Measurements from ENCODE around the gene ATN1. TPM values are rescaled to one million over a fixed set of nuclear protein-coding genes. Genes with fewer than 3 reads are reported as not detected.

The ATN1 gene
- total and polyA plus RNA-seq, 2 of the 8 experiments (the other 6 are each of a cell fraction or from before 2014, with no cell fraction given), result 20.6 to 73.4 TPM

- Histone ChIP-seq H4K8ac (ENCODE audit: extremely low read depth, insufficient read depth, low read length) (no peak overlapping the region), H3K36me3 (ENCODE audit: control insufficient read depth in 2 of 4, insufficient read depth in 4 of 4, low read length in 3 of 4) (peaks cover 16 to 74% (median 36%) of the 10 kb centered on the region in 4 experiments; a peak in 7 of 8 replicates), H4K20me1 (replicated peaks in 1 of 2; ENCODE audit: control insufficient read depth in 1 of 2, insufficient read depth in 2 of 2, low read length in 2 of 2) (peaks cover 5 to 9% of the 10 kb centered on the region in 2 experiments), H4K91ac (replicated peaks; ENCODE audit: insufficient read length, low read length) (no peak overlapping the region), H2BK5ac (ENCODE audit: low read depth, low read length) (no peak overlapping the region), H2BK12ac (ENCODE audit: low read depth, low read length) (no peak overlapping the region), H3K18ac (ENCODE audit: extremely low read depth, low read length) (no peak overlapping the region), H2BK20ac (ENCODE audit: low read length) (no peak overlapping the region), H3K4me3 (ENCODE audit: extremely low read depth in 1 of 4, insufficient read depth in 2 of 4, low read depth in 3 of 4, low read length in 4 of 4) (no peak overlapping the region), H3K4ac (replicated peaks; ENCODE audit: insufficient read length, low read depth, low read length) (no peak overlapping the region), H3K9me3 (ENCODE audit: insufficient read depth in 2 of 2, low read depth in 1 of 2, low read length in 1 of 2) (no peaks in the 10 kb centered on the region), H2AK5ac (ENCODE audit: low read depth, low read length) (no peak overlapping the region), H3K4me2 (ENCODE audit: insufficient read depth in 1 of 2, low read depth in 2 of 2, low read length in 2 of 2) (no peak overlapping the region), H3K79me1 (ENCODE audit: low read depth, low read length) (0 out of 2 replicates have a peak, but pooled peaks cover 2% of the 10 kb centered on the region), H3K27me3 (replicated peaks in 1 of 4; ENCODE audit: control insufficient read depth in 3 of 4, extremely low read depth in 1 of 4, insufficient read depth in 3 of 4, low read length in 3 of 4) (no peaks in the 10 kb centered on the region), H3K27ac (ENCODE audit: low read depth, low read length) (no peak overlapping the region), H3K9ac (replicated peaks in 1 of 4; ENCODE audit: extremely low read depth in 1 of 4, low read depth in 3 of 4, low read length in 3 of 4) (no peak overlapping the region), H3K56ac (replicated peaks; ENCODE audit: insufficient read length, low read depth, low read length) (no peak overlapping the region), H3K79me2 (ENCODE audit: control insufficient read depth in 1 of 2, insufficient read depth in 2 of 2, low read length in 2 of 2) (no peaks in the 10 kb centered on the region), H3K14ac (ENCODE audit: insufficient read length) (no peak overlapping the region), H4K5ac (ENCODE audit: insufficient read length, low read depth, low read length) (no peak overlapping the region), H2AFZ (ENCODE audit: low read length) (no peak overlapping the region), H3K4me1 (replicated peaks in 1 of 4; ENCODE audit: control insufficient read depth in 3 of 4, insufficient read depth in 4 of 4, low read length in 3 of 4) (peaks cover 0 to 6% (median under 1%) of the 10 kb centered on the region in 4 experiments; a peak in 2 of 7 replicates), H3K23me2 (ENCODE audit: low read depth, low read length) (no peaks in the 10 kb centered on the region), H2BK15ac (ENCODE audit: low read length) (no peak overlapping the region), H2BK120ac (replicated peaks; ENCODE audit: low read depth, low read length) (no peak overlapping the region), H3K23ac (ENCODE audit: insufficient read length) (no peak overlapping the region)
- FAIRE-seq, result no peak
- no peak for DNase-seq (ENCODE audit: low read depth in 1 of 2, low spot score in 2 of 2)
- ChIA-PET CTCF (ENCODE audit: partially characterized antibody) (interaction anchor here (0.6 to 1.6 kb wide), 4 partner anchors 16 to 112 kb away, joined by 3 to 4 read pairs (median 3); no protein-coding TSS in a partner anchor), POLR2A (ENCODE audit: partially characterized antibody) (interaction anchor here (0.7 to 30.5 kb wide), 9 partner anchors 8 to 127 kb away, joined by 3 to 1596 read pairs (median 4); partner anchors contain the start of genes ATN1, C12orf57, LPCAT3 and PTPN6)
- TF ChIP-seq YY1 (IDR thresholded peaks at IDR 0.05; ENCODE audit: low read depth, low read length) (no peak), SUZ12 (IDR thresholded peaks at IDR 0.05; ENCODE audit: low read length) (no peak), MAX (IDR thresholded peaks at IDR 0.05) (no peak), TAF7 (optimal IDR thresholded peaks at IDR 0.05; ENCODE audit: borderline replicate concordance, low read depth, low read length) (no peak), HDAC2 (IDR thresholded peaks at IDR 0.05; ENCODE audit: borderline replicate concordance in 1 of 2, low read depth in 2 of 2, low read length in 2 of 2) (no peak), TAF1 (IDR thresholded peaks at IDR 0.05; ENCODE audit: low read depth, low read length) (no peak), TCF12 (IDR thresholded peaks at IDR 0.05; ENCODE audit: low read depth, low read length) (no peak), SIRT6 (IDR thresholded peaks at IDR 0.05; ENCODE audit: low read length) (no peak), CTCF (IDR thresholded peaks at IDR 0.05; ENCODE audit: control extremely low read depth in 1 of 3, insufficient read depth in 1 of 3, low read depth in 1 of 3, low read length in 3 of 3) (no peak), EGR1 (IDR thresholded peaks at IDR 0.05; ENCODE audit: borderline replicate concordance, low read depth, low read length) (no peak), POLR2AphosphoS5 (IDR thresholded peaks at IDR 0.05; ENCODE audit: low read depth, low read length) (no peak), ZNF274 (IDR thresholded peaks at IDR 0.05; ENCODE audit: borderline replicate concordance, extremely low read depth, low read length) (no peak)
Observed at GRCh38 chr12:6980740-6981139, 53.0 kb downstream of the ATN1 start.

All from H1 (cell line).